HG02938 (cell line): Measurements from ENCODE around the gene ELFN1.

Experiments used
- ATAC-seq: cut with Tn5 transposase; IDR thresholded peaks from one replicate; pipeline ENCODE4 v1.9.1; 2021; ENCODE audit warnings: mild to moderate bottlenecking, moderate library complexity; ENCODE audit not compliant: unreplicated experiment

ELFN1 gene

GRCh38 chr7:1775389-1775788 is 105.3 kb downstream of the ELFN1 start:
- ATAC-seq = no peak

- ATAC-seq = no peak
Measured at GRCh38 chr7:1777122-1777521, 107.0 kb downstream of the ELFN1 start.

GRCh38 chr7:1779445-1779844 is 109.4 kb downstream of the ELFN1 start:
- ATAC-seq = no peak

- no peak for ATAC-seq
Measured at GRCh38 chr7:1781369-1781768, 111.3 kb downstream of the ELFN1 start.

GRCh38 chr7:1785839-1786238 is 115.8 kb downstream of the ELFN1 start:
- no peak for ATAC-seq

- ATAC-seq = no peak
Measured at GRCh38 chr7:1787241-1787640, 117.2 kb downstream of the ELFN1 start.

GRCh38 chr7:1787681-1788235 is 117.7 kb downstream of the ELFN1 start:
- ATAC-seq = no peak

- no peak for ATAC-seq
Measured at GRCh38 chr7:1794888-1795542, 124.9 kb downstream of the ELFN1 start.
